ENCODE data around the gene ITGAE.
"Not testable (repeated sequence)": the region's sequence is repeated elsewhere in the genome, so short reads cannot be mapped to it uniquely, and the experiment has no call there.

The ITGAE gene

DNA sequence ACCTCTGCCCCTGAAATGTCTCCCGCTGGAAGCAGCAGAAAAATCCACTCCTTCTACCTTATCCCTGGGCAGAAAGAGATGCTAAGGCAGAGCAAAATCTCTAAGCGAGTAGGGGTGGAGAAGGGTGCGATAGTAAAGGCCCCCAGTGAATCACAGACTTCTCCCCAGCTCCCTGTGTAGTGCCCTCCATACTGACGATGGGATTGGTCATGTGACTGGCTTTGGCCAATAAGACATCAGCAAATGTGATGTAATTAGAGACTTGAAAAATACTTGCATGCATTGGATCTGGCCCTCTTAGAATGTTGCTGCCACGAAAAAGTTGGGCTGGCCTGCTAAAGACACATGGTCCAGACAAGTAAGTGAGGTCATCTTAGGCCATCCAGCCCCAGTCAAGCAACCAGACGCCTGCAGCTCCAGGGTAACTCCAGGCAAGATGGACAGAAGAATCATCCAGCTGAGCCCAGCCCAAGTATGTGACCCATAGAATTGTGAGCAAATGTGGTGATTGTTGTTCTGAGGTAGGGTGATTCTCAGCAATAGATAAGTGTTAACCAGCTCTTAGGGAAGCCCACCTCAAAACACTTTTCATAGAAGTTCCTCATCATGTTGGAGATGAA, 41.3 kb downstream of the ITGAE start:
- no peak for FAIRE-seq

- FAIRE-seq, result no peak
These were observed 45.5 kb downstream of the ITGAE start for GRCh38 chr17:3755335-3756030.

- no peak for FAIRE-seq
These were observed 46.3 kb downstream of the ITGAE start for GRCh38 chr17:3754458-3755334.

DNA sequence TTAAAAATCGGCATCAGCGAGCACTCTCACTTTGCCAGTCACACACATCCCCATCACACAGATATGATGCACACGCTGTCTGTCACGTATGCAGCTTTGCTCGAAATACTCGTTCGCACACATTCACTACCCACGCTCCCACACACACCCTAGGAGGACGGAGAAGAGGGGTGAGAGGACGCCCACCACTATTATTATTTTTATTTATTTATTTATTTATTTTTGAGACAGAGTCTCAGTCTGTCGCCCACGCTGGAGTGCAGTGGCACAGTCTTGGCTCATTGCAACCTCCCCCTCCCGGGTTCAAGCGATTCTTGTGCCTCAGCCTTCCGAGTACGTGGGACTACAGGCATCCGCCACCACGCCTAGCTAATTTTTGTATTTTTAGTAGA, 46.9 kb downstream of the ITGAE start:
- no peak for FAIRE-seq

GRCh38 chr17:3753624-3754023, 47.4 kb downstream of the ITGAE start:
- FAIRE-seq, result no peak

DNA sequence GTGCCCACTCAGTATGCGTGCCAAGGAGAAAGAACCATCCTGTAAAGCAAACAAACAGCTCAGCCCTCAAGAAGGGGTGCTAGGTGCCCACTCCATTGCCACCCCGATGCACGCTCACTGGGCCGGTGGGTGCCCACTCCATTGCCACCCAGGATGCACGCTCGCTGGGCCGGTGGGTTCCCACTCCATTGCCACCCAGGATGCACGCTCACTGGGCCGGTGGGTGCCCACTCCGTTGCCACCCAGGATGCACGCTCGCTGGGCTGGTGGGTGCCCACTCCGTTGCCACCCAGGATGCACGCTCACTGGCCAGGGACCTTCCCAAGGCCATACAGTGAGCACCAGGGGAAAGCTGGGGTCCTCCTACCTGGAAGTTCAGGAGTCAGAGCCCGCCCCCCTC, 49.2 kb downstream of the ITGAE start:
- no peak for FAIRE-seq

- FAIRE-seq, result no peak
These were observed 50.1 kb downstream of the ITGAE start for GRCh38 chr17:3750926-3751325.

GRCh38 chr17:3750296-3750695, 50.7 kb downstream of the ITGAE start:
- no peak for FAIRE-seq

DNA sequence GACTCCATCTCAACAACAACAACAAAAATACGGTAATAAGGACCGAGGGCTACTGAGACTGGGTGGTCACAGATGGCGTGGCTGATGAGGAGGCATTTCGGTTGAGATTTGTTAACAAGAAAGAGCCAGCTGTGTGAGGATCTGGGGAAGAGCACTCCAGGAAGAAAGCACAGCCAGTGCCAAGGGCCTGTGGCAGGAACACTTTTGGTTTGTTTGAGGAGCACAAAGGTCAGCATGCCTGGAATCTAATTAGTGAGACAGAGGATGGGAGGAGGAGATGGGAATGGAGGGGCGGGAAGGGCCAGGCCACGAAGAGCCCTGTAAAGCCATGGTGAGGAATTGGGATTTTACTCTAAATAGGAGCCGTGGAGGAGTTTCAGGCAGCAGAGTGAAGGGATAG, 52.4 kb downstream of the ITGAE start:
- no peak for FAIRE-seq

- no peak for FAIRE-seq
These were observed 53.2 kb downstream of the ITGAE start for GRCh38 chr17:3747805-3748204.

GRCh38 chr17:3745071-3745470, 55.9 kb downstream of the ITGAE start:
- no peak for FAIRE-seq

GRCh38 chr17:3744014-3744413, 57.0 kb downstream of the ITGAE start:
- FAIRE-seq, result no peak

DNA sequence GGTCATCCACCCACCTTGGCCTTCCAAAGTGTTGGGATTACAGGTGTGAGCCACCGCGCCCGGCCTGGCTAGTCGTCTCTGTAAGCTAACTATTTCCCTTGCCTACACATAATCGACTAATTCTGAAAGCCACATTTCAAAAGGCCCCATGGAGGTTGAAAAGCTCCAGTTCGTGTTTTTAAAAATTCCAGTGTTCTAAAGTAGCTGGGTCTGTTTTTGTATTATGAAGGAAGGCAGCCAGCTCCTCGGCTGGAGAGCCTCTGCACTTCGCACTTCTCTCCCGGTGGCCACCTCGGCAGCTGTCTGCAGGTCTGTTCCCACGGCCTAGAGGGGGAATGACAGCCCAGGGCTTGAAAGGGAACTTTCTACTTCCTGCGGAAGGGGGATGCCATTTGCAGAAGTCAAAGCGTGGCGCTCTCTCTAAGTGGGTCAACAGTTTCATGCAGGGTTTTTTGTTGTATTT, 60.3 kb downstream of the ITGAE start:
- FAIRE-seq, result no peak

GRCh38 chr17:3739422-3740124, 61.4 kb downstream of the ITGAE start:
- FAIRE-seq, result no peak

DNA sequence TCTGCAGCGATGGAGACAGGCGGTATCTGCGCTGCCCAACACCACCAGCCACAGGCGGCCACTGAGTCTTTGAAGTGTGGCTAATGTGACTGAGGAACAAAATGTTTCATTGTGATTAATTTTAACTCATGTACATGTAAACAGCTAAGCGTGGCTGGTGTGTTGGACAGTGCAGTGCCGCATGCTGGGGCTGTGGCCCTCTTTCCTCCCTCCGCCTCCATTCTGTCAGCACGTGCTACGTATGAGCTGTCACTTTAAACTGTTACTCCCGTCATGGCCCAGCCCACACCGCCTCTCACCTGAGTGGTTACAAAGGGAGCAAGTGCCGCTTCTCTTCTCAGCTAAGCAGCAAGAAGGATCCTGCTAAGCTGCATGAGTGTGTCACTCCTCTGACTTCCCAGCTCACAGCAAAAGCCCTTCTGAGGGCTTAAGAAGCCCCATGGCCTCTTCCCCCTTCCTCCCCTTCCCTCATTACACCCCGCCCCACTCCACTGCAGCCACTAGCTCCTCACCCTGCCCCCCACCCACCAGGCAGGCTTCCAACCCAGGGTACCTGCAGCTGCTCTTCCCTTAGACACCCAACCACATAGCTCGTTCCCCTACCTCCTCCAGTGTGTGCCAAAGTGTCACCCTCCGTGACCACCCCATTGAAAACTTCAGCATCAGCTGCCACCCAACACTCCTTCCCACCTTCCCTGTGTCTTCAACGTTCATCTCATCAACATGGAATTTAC, 62.3 kb downstream of the ITGAE start:
- no peak for FAIRE-seq

DNA sequence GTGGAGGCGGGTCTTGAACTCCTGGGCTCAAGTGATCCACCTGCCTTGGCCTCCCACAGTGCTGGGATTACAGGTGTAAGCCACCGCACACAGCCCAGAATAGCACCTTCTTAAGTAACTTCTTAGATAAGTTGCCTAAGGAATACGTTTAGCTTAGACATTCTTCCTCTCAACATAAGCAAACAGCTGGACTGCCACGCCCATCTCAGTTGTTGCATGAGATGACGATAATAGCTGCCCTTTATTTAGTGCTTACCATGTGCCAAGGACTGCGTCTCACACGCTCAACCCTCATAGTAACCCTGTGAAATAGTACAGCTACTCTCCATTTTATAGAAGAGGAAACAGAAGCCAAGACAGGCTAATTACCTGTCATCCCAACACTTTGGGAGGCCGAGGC, 65.5 kb downstream of the ITGAE start:
- FAIRE-seq, result no peak

DNA sequence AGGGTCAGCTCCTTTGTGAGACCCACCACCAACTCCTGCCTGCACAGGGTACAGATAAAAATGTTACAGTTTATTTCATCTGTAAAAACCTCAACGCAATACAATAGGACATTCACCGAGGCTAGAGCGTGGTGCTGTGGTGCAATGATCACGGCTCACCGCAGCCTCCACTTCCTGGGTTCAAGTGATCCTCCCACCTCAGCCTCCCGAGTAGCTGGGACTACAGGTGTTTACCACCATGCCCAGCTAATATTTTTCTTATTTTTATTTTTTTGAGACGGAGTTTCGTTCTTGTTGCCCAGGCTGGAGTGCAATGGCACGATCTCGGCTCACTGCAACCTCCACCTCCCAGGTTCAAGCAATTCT, 66.1 kb downstream of the ITGAE start:
- FAIRE-seq, result not testable (repeated sequence)

DNA sequence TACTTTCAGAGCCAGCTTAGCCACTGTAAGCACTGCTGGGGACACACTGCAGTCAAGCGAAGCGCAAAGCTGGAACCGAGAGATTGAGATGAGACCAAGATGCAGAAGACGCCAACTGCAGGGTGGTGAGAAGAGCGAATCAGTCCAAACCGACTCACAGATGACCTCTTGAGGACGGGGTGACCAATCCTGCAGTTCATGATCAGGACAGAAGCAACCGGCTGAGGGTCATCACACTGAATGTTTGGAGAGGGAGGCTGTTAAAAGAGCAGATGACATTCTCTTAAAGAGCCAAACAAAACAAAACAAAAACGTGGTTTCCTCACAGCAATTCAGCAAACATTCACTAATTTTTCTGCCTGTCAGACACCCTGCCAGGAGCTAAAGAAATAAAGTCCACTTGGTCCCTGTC, 68.8 kb downstream of the ITGAE start:
- FAIRE-seq, result no peak

GRCh38 chr17:3730881-3731429, 70.0 kb downstream of the ITGAE start:
- FAIRE-seq, result no peak

DNA sequence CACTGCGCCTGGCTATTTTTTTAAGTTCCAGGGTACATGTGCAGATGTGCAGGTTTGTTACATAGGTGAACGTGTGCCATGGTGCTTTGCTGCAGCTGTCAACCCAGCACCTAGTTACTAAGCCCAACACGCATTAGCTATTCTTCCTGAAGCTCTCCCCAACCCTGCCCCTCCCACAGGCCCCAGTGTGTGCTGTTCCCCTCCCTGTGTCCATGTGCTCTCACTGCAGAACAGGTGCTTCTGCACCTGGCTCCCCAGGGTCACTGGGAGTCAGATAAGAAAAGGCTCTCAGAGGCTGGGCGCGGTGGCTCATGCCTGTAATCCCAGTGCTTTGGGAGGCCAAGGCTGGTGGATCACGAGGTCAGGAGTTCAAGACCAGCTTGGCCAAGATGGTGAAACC, 71.1 kb downstream of the ITGAE start:
- no peak for FAIRE-seq

GRCh38 chr17:3728099-3728498, 72.9 kb downstream of the ITGAE start:
- not testable (repeated sequence) for FAIRE-seq

GRCh38 chr17:3727041-3727440, 73.9 kb downstream of the ITGAE start:
- FAIRE-seq, result no peak
